Thyroid gland (tissue), 4 donors: ENCODE measurements around the gene FER.

ENCODE experiments used
- POLR2A ChIP-seq, 2 donors: fragments of 450-650 bp; IDR thresholded peaks; one replicate each; pipeline ENCODE4 v1.6.1; 2017; ENCODE audit warnings: antibody characterized with exemption in 2 of 2, mild to moderate bottlenecking in 2 of 2, moderate library complexity in 1 of 2
- TF ChIP-seq, protein P1 (sequence below), 6 experiments: fragments of 200-600 bp in 3 of 6; fragments of 450-650 bp in 3 of 6; sonication (generic) in 3 of 6; IDR thresholded peaks; one replicate each; pipeline ENCODE4 v1.5.1; 2016 to 2019; ENCODE audit warnings: antibody characterized with exemption in 6 of 6, mild to moderate bottlenecking in 2 of 6, inconsistent platforms in 1 of 6, moderate library complexity in 1 of 6

DNA sequence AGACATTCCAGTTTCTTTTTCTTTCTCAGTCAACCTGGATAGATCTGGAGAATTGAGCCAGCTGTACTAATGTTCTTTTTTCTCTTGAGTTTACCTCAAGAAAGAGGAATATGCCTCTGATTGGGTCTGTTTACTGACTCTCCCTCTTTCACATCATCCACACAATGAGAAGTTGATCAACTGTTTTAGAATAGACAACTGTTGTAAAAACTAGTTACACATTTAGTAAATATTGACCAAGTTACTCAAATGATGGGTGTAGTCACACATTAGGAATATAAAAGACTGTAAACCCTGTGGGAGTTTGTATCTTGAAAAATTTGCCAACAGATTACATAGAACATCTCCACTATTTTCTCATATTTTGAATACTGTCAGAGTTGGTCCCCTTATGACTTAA, 330.8 kb downstream of the FER start:
- TF ChIP-seq, protein P1, sequence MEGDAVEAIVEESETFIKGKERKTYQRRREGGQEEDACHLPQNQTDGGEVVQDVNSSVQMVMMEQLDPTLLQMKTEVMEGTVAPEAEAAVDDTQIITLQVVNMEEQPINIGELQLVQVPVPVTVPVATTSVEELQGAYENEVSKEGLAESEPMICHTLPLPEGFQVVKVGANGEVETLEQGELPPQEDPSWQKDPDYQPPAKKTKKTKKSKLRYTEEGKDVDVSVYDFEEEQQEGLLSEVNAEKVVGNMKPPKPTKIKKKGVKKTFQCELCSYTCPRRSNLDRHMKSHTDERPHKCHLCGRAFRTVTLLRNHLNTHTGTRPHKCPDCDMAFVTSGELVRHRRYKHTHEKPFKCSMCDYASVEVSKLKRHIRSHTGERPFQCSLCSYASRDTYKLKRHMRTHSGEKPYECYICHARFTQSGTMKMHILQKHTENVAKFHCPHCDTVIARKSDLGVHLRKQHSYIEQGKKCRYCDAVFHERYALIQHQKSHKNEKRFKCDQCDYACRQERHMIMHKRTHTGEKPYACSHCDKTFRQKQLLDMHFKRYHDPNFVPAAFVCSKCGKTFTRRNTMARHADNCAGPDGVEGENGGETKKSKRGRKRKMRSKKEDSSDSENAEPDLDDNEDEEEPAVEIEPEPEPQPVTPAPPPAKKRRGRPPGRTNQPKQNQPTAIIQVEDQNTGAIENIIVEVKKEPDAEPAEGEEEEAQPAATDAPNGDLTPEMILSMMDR (IDR thresholded peaks at IDR 0.05) = no peak
- no peak for TF ChIP-seq POLR2A (IDR thresholded peaks at IDR 0.05)
